HG03175 (cell line): ENCODE measurements around the gene FHAD1.
"Not testable (repeated sequence)": the region's sequence is repeated elsewhere in the genome, so short reads cannot be mapped to it uniquely, and the experiment has no call there.

ENCODE experiments used
- ATAC-seq: cut with Tn5 transposase; IDR thresholded peaks from one replicate; pipeline ENCODE4 v1.9.1; 2021; ENCODE audit warnings: mild to moderate bottlenecking, moderate library complexity; ENCODE audit not compliant: unreplicated experiment

Gene FHAD1

GRCh38 chr1:15303935-15304334 is 56.9 kb downstream of the FHAD1 start:
- ATAC-seq = no peak

- ATAC-seq = no peak
These were observed 57.9 kb downstream of the FHAD1 start for GRCh38 chr1:15304708-15305467.

DNA sequence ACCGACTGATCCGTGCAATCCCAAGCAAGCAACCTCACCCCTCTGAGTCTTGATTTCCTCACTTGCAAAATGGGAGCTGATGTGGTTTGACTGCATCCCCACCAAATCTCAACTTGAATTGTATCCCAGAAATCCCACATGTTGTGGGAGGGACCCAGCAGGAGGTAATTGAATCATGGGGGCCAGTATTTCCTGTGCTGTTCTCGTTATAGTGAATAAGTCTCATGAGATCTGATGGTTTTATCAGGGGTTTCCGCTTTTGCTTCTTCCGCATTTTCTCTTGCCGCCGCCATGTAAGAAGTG is 58.4 kb downstream of the FHAD1 start:
- no peak for ATAC-seq

DNA sequence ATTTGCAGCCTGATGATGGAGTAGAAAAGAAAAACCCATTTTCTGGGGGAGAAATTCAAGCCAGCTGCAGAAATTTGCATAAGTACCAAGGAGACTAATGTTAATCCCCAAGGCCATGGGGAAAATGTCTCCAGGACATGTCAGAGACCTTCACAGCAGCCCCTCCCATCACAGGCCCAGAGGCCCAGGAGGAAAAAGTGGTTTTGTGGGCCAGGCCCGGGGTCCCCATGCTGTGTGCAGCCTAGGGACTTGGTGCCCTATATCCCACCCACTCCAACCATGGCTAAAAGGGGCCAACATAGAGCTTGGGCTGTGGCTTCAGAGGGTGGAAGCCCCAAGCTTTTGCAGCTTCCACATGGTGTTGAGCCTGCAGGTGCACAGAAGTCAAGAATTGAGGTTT is 59.3 kb downstream of the FHAD1 start:
- not testable (repeated sequence) for ATAC-seq

DNA sequence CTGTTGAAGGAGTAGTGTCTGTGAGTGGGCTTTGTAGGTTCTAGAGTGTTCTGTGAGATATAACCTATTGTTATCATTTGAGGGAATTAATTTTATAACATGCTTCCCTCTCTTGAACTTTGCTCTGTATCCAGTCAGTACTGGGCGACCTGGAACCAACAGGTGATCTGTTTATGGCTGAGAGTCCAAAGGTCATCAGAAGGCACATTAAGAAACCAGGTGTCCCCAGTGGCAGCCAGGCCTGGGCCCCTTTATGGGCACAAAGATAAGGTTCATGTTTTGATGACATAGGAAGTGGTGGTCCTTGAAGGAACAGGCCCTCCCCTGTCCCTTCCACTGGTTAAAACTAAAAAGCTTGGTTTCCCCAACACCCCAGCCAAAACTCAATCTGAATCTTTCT is 61.1 kb downstream of the FHAD1 start:
- no peak for ATAC-seq

- ATAC-seq = no peak
These were observed 61.6 kb downstream of the FHAD1 start for GRCh38 chr1:15308621-15309027.

DNA sequence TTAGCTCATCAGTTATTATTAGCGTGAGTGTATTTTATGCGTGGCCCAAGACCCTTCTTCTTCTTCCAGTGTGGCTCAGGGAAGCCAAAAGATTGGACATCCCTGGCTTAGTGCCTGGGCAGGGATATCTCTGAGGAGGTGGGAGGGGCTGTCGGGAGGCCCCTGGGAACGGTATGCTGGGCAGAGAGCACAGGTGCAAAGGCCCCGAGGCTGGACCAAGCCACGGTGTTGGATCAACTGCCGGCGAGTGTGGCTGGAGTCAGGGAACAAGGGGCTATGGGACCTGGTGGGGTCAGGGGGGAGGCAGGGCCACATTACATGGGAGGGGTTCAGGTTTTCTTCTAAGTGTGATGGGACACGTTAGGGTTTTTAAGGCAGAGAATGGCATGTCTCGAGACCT is 62.7 kb downstream of the FHAD1 start:
- ATAC-seq = no peak

DNA sequence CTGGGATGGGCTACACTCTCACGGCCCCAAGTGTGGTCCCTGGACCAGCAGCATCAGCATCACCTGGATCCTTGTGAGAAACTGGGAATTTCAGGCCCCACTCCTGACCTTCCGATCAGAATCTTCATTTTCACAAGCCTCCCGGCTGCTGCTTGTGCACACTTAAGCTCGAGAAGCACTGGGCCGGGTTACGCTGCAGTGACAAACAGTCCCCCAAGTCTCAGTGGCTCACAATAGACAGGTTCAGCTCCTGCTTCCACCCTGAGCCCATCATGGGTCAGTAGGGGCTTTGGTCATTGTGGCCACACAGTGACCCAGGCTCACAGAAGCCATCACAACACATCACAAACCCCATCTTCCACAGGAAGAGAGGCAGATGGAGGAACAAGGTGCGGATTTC is 63.5 kb downstream of the FHAD1 start:
- no peak for ATAC-seq

- no peak for ATAC-seq
These were observed 64.2 kb downstream of the FHAD1 start for GRCh38 chr1:15311122-15311822.

- ATAC-seq = no peak
These were observed 64.9 kb downstream of the FHAD1 start for GRCh38 chr1:15311880-15312279.

DNA sequence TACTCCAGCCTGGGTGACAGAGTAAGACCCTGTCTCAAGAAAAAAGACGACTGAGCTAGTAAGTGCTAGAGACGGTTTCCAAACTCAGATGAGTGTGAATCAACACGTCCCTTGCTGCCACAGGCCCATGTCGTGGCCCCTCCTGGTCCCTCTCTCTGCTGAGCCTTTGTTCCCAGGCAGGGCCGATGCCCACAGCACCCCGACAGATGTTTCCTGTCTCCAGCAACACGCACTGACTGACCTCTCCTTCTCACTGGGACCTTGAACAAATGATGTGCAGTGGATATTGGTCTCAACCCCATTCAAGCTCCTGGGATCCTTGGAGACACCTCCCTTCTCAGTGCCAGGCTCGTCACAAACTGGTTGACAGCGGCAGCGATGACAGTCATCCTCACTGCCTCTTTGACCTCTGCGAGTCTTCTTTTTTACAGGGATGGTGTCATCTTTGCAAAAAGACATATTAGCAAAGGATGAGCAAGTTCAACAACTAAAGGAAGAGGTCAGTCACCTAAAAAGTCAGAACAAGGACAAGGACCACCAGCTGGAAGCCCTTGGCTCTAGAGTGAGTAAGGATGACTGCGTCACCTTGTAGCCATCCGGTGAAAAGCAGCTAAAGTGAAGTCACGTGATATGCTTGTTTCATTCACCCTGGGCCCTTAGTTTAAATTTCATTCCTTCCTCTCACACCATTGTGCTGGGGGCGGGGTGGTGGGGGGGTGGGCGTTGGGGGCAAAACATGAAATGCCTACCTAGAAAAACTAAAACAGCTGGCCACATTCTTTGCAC is 65.8 kb downstream of the FHAD1 start:
- ATAC-seq = no peak

- no peak for ATAC-seq
These were observed 67.6 kb downstream of the FHAD1 start for GRCh38 chr1:15314328-15315281.

DNA sequence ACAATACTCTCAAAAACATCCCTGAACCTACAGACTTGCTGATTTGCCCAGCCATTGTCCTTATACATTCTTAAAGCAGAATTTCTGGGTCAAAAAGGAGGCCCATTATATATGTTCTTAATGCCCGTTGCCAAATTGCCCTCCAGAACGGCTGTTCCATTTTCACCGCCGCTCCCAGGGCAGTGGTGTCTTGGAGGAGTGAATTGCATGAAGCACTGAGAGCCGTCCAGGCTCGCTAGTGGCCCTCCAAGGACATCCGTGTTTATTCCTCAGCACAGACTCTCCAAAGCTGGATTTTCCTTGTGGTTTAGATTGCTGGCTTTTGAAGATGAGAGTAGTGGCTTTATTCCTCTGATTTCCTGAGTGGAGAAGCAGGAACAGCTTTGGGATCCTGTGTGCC is 68.8 kb downstream of the FHAD1 start:
- no peak for ATAC-seq

DNA sequence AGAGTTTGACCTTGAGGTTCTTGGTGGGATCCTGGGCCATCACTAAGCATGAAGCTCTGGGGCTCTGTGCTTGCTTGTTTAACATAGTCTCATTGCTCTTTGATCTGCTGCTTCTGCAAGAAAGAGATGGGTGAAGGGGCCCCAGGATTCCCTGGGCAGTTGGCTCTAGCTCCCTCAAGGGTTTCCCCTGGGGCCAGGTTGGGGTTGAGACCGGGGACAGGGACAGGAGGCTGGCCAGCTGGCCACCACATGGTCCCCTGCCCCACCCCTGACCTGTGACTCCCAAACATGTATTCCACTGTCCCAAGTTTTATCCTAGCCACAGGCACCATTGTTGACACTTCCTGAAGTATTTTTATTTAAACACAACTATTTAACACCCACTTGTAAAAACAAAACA is 69.5 kb downstream of the FHAD1 start:
- no peak for ATAC-seq

- no peak for ATAC-seq
These were observed 73.2 kb downstream of the FHAD1 start for GRCh38 chr1:15320267-15320666.

DNA sequence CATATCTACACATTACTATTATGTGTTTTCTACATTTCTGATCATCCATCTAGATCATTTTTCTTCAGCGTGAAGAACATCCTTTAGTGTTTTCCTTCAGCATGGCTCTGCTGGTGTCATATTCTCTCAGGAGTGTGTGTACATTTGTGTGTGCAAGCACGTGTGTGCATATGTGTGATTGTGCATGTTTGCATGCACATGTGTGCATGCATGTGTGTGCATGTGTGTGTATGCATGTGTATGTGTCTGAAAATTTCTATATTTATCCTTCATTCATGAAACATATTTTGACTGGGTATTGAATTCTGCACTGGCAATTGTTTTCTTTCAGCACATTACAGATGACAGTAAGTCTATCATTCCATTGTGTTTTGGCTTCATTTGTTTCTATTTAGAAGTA is 74.6 kb downstream of the FHAD1 start:
- ATAC-seq = no peak

GRCh38 chr1:15322648-15323350 is 75.8 kb downstream of the FHAD1 start:
- ATAC-seq = no peak

GRCh38 chr1:15323351-15323988 is 76.4 kb downstream of the FHAD1 start:
- ATAC-seq = no peak

GRCh38 chr1:15323989-15324868 is 77.2 kb downstream of the FHAD1 start:
- ATAC-seq = no peak
